ENCODE results near the gene RNF169. TPM values are rescaled to one million over a fixed set of nuclear protein-coding genes. Genes with fewer than 3 reads are reported as not detected.

Gene RNF169
- total RNA-seq, 4 donors from 2014 or later = 26.0 to 31.8 (median 29.3) TPM

DNA sequence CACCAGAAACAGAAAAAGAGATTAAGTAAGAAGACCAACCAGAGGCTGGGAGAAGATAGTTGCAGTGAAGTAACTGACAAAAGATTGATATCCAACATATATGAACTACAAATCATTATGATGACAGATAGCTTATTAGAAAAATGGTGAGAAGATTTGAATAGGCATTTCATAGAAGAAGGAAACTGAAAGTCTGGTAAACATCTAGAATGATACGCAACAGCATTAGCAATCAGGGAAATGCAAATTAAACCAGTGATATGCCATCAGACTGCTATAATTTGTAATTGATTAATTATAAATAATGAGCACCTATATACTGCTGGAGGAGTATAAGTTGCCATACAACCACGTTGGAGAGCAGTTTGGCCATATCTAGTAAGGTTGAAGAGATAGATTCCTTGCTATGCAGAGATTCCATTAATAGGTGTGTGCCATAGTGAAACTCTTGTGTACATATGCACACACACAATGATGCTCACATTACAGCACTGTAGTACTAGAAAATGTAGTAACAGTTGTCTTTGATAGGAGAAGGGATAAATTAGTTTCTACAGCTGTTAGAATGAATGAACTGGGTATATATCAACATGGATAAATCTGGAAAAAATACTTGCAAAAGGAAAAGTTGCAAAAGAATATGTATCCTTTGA, 20.5 kb downstream of the RNF169 start:
- ATAC-seq = no peak
- WGBS, 2 donors (ENCODE audit: low coverage in 1 of 2) = 74 to 85% methylated on average over 2 of the region's 2 CpGs

DNA sequence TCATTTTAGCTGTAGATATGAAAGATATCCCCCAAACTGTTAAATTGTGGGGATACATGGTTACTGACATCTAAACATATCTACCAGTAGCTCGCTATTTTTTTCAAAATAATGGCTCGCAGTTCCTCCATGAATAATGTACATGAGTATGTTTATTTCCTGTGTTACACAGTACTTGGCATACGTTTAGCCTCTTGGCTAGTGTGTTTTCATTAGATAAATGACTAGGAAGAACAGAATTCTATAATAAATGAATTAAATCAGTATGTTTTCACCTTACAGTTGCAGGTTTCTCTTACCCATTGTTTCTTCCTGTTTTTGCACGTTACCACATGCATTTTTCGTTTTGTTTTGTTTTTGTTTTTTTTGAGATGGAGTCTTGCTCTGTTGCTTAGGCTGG, 21.8 kb downstream of the RNF169 start:
- Histone ChIP-seq H3K9me3 (no peaks in the 10 kb centered on the region), H3K27ac (no peak overlapping the region), H3K4me1 (peaks cover 0 to 21% (median 0%) of the 10 kb centered on the region in 3 donors), H3K27me3 (no peaks in the 10 kb centered on the region), H3K36me3 (no peaks in the 10 kb centered on the region), H3K4me3 (no peak overlapping the region)
- TF ChIP-seq POLR2A (IDR thresholded peaks at IDR 0.05) = no peak
- TF ChIP-seq EP300 (IDR thresholded peaks at IDR 0.05) = no peak
- no peak for TF ChIP-seq CTCF (IDR thresholded peaks at IDR 0.05)
- no peak for TF ChIP-seq POLR2AphosphoS5 (IDR thresholded peaks at IDR 0.05)
- 58 to 61% methylated on average over 5 of the region's 5 CpGs for WGBS, 2 donors (ENCODE audit: low coverage in 1 of 2)
- ATAC-seq = no peak

More for the DNA sequence above, 20.5 kb downstream of the RNF169 start:
- H3K27ac ChIP-seq = no peak overlapping the region
- peaks cover 0 to 21% (median 0%) of the 10 kb centered on the region in 3 donors for H3K4me1 ChIP-seq
- H3K27me3 ChIP-seq = no peaks in the 10 kb centered on the region
- H3K9me3 ChIP-seq = no peaks in the 10 kb centered on the region
- no peak overlapping the region for H3K4me3 ChIP-seq
- TF ChIP-seq EP300 (IDR thresholded peaks at IDR 0.05) = no peak
- no peak for TF ChIP-seq POLR2AphosphoS5 (IDR thresholded peaks at IDR 0.05)
- no peak for TF ChIP-seq CTCF (IDR thresholded peaks at IDR 0.05)
- no peak for TF ChIP-seq POLR2A (IDR thresholded peaks at IDR 0.05)
- H3K36me3 ChIP-seq = no peaks in the 10 kb centered on the region

- no peaks in the 10 kb centered on the region for H3K36me3 ChIP-seq
- peaks cover 0 to 26% (median 0%) of the 10 kb centered on the region in 3 donors for H3K4me1 ChIP-seq
- H3K27me3 ChIP-seq = no peaks in the 10 kb centered on the region
- no peaks in the 10 kb centered on the region for H3K9me3 ChIP-seq
- WGBS, 2 donors (ENCODE audit: low coverage in 1 of 2) = 91 to 93% methylated on average over 3 of the region's 3 CpGs
- ATAC-seq = no peak
- no peak overlapping the region for H3K27ac ChIP-seq
- no peak overlapping the region for H3K4me3 ChIP-seq
- no peak for TF ChIP-seq POLR2A (IDR thresholded peaks at IDR 0.05)
- TF ChIP-seq EP300 (IDR thresholded peaks at IDR 0.05) = no peak
- no peak for TF ChIP-seq POLR2AphosphoS5 (IDR thresholded peaks at IDR 0.05)
- TF ChIP-seq CTCF (IDR thresholded peaks at IDR 0.05) = no peak
Observed at GRCh38 chr11:74771139-74771538, 22.5 kb downstream of the RNF169 start.

- Histone ChIP-seq H3K4me1 (peaks cover 0 to 50% (median 0%) of the 10 kb centered on the region in 3 donors), H3K4me3 (no peak overlapping the region), H3K27ac (no peak overlapping the region), H3K9me3 (no peaks in the 10 kb centered on the region), H3K36me3 (no peaks in the 10 kb centered on the region), H3K27me3 (no peaks in the 10 kb centered on the region)
- TF ChIP-seq EP300 (IDR thresholded peaks at IDR 0.05) (no peak), POLR2AphosphoS5 (IDR thresholded peaks at IDR 0.05) (no peak), POLR2A (IDR thresholded peaks at IDR 0.05) (no peak), CTCF (IDR thresholded peaks at IDR 0.05) (no peak)
- no peak for ATAC-seq
Observed at GRCh38 chr11:74773476-74773875, 24.8 kb downstream of the RNF169 start.

DNA sequence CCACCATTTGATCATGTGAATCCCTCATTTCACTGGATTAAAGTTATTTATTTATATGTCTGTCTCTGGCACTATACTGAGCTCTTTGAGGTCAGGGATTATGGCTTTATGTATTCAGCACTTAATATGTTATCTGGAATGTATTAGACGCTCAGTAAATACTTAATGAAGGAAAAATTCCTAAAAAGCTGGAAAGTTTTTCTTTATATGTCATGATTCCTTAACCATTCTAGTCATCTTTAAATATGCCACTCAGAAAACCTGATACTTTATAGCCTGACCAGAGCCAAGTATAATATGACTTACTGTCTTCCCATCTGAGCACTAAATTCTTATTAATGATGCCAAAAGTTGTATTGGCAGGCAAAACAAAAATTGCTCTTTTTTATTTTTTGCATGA, 27.1 kb downstream of the RNF169 start:
- Histone ChIP-seq H3K4me1 (peaks cover 3 to 64% (median 6%) of the 10 kb centered on the region in 3 donors), H3K27me3 (no peaks in the 10 kb centered on the region), H3K27ac (no peak overlapping the region), H3K9me3 (no peaks in the 10 kb centered on the region), H3K36me3 (no peaks in the 10 kb centered on the region), H3K4me3 (no peak overlapping the region)
- no peak for ATAC-seq
- 75 to 79% methylated on average over 1 of the region's 1 CpG for WGBS, 2 donors (ENCODE audit: low coverage in 1 of 2)
- TF ChIP-seq POLR2AphosphoS5 (IDR thresholded peaks at IDR 0.05) = no peak
- no peak for TF ChIP-seq POLR2A (IDR thresholded peaks at IDR 0.05)
- no peak for TF ChIP-seq EP300 (IDR thresholded peaks at IDR 0.05)
- TF ChIP-seq CTCF (IDR thresholded peaks at IDR 0.05) = no peak
